Natural killer cell (primary cell): ENCODE measurements around the gene NAB2. TPM values are rescaled to one million over a fixed set of nuclear protein-coding genes. Genes with fewer than 3 reads are reported as not detected.

Source experiments
- ATAC-seq, 3 donors: fragments of 150-1000 bp in 2 of 3; fragments of 200-7000 bp in 1 of 3; cut with Tn5 transposase; 1 replicate in 1 of 3; 2 replicates in 2 of 3; pipeline ENCODE4 v1.10.0; 2021; ENCODE audit warnings: mild to moderate bottlenecking in 2 of 3, moderate library complexity in 2 of 3
- DNase-seq, 2 donors: peaks; one replicate each; pipeline versions ENCODE4 v3.0.0 to v3.0.0-alpha.2; 2013 to 2021; ENCODE audit warnings: mixed read lengths in 1 of 2
- H3K27ac ChIP-seq: one replicate; pipeline ENCODE4 v1.5.1; 2013; ENCODE audit warnings: mild to moderate bottlenecking, low read length
- H3K27me3 ChIP-seq: one replicate; pipeline ENCODE4 v1.6.1; 2013; ENCODE audit warnings: low read length; ENCODE audit not compliant: control insufficient read depth, insufficient read depth
- H3K36me3 ChIP-seq: one replicate; pipeline ENCODE4 v1.6.1; 2013; ENCODE audit warnings: low read length; ENCODE audit not compliant: control insufficient read depth, insufficient read depth
- H3K4me1 ChIP-seq: one replicate; pipeline ENCODE4 v1.6.1; 2013; ENCODE audit warnings: low read length; ENCODE audit not compliant: control insufficient read depth, insufficient read depth
- H3K4me3 ChIP-seq: one replicate; pipeline ENCODE4 v1.5.1; 2013; ENCODE audit warnings: low read length
- H3K9me3 ChIP-seq: one replicate; pipeline ENCODE4 v1.6.1; 2013; ENCODE audit warnings: low read length; ENCODE audit not compliant: control insufficient read depth, insufficient read depth
- H3K27ac Mint-ChIP-seq, 2 donors: one replicate each; pipeline ENCODE4 v1.8.0; 2022; ENCODE audit warnings: mild to moderate bottlenecking in 2 of 2, mixed read lengths in 2 of 2, moderate library complexity in 1 of 2
- H3K27me3 Mint-ChIP-seq, 2 donors: one replicate each; pipeline ENCODE4 v1.8.0; 2022; ENCODE audit warnings: low read depth in 2 of 2, mixed read lengths in 2 of 2
- H3K36me3 Mint-ChIP-seq: one replicate; pipeline ENCODE4 v1.8.0; 2022; ENCODE audit warnings: mixed read lengths
- H3K4me1 Mint-ChIP-seq, 2 donors: one replicate each; pipeline ENCODE4 v1.8.0; 2022; ENCODE audit warnings: mixed read lengths in 2 of 2
- H3K4me3 Mint-ChIP-seq: one replicate; pipeline ENCODE4 v1.8.0; 2022; ENCODE audit warnings: mild to moderate bottlenecking, moderate library complexity, mixed read lengths
- H3K9me3 Mint-ChIP-seq, 2 donors: one replicate each; pipeline ENCODE4 v1.8.0; 2022; ENCODE audit warnings: mixed read lengths in 2 of 2
- WGBS: methylation state at CpG from one replicate; pipeline ENCODE4 v1.1.7; 2013; ENCODE audit warnings: missing lambda C conversion rate; ENCODE audit not compliant: insufficient coverage; 5-methylcytosine and 5-hydroxymethylcytosine counted together
- intact Hi-C: fragments of 100-400 bp; cut with micrococcal nuclease; formaldehyde crosslinking; loops from one replicate; pipeline ENCODE4 v1.14.2; 2022
- total RNA-seq, 4 donors: library from RNA; stranded (reverse); fragments of 120-200 nt in 1 of 4; gene quantifications; one replicate each; pipeline versions ENCODE4 v1.2.3 to v1.2.4, GENCODE V29; 2013 to 2022
- TF ChIP-seq, protein P1 (sequence below): fragments of 200-600 bp; IDR thresholded peaks from one replicate; pipeline ENCODE4 v1.8.0; 2022; ENCODE audit warnings: antibody characterized with exemption

The NAB2 gene
- total RNA-seq, 3 donors from 2014 or later (not counting 1 experiment from before 2014, with no cell fraction given), result 4.2 to 7.0 (median 5.4) TPM

DNA sequence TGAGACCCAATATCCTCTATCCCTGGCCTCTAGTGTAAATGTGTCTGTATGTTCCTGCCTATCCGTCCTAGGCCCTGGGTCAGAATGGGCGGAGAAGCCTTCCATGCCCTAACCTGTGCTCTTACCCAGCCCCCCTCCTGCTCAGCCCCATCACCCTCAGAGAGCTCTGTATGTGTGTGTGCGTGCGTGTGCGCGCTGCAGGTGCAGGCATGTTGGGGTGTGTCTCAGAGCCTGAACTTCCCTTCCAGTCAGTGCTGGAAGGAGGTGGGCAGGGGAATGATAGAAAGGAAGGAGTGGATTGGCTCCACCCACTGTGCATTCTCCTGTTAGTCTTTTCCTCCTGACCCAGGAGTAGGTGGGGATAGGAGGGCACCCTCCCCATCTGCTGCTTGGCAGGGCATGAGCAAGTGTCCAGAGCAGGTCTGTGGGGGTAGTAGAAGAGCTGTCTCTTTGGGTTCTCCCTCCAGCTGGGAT is 7.2 kb downstream of the NAB2 start:
- H3K27ac ChIP-seq, result no peak overlapping the region
- no peaks in the 10 kb centered on the region for H3K9me3 ChIP-seq
- ATAC-seq (no peak), DNase-seq (no peak)
- TF ChIP-seq, protein P1, sequence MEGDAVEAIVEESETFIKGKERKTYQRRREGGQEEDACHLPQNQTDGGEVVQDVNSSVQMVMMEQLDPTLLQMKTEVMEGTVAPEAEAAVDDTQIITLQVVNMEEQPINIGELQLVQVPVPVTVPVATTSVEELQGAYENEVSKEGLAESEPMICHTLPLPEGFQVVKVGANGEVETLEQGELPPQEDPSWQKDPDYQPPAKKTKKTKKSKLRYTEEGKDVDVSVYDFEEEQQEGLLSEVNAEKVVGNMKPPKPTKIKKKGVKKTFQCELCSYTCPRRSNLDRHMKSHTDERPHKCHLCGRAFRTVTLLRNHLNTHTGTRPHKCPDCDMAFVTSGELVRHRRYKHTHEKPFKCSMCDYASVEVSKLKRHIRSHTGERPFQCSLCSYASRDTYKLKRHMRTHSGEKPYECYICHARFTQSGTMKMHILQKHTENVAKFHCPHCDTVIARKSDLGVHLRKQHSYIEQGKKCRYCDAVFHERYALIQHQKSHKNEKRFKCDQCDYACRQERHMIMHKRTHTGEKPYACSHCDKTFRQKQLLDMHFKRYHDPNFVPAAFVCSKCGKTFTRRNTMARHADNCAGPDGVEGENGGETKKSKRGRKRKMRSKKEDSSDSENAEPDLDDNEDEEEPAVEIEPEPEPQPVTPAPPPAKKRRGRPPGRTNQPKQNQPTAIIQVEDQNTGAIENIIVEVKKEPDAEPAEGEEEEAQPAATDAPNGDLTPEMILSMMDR, result no peak
- intact Hi-C loops, result no loop called here
- peaks cover 14 to 23% of the 10 kb centered on the region in 2 donors for H3K4me1 Mint-ChIP-seq
- peaks cover 54% of the 10 kb centered on the region for H3K36me3 ChIP-seq
- no peaks in the 10 kb centered on the region for H3K9me3 Mint-ChIP-seq
- 100% methylated on average over 6 of the region's 6 CpGs for WGBS
- H3K27me3 ChIP-seq, result no peaks in the 10 kb centered on the region
- no peaks in the 10 kb centered on the region for H3K36me3 Mint-ChIP-seq
- no peaks in the 10 kb centered on the region for H3K27me3 Mint-ChIP-seq
- no peak overlapping the region for H3K27ac Mint-ChIP-seq
- no peak overlapping the region for H3K4me3 ChIP-seq
- H3K4me1 ChIP-seq, result peaks cover 16% of the 10 kb centered on the region
- H3K4me3 Mint-ChIP-seq, result no peak overlapping the region

DNA sequence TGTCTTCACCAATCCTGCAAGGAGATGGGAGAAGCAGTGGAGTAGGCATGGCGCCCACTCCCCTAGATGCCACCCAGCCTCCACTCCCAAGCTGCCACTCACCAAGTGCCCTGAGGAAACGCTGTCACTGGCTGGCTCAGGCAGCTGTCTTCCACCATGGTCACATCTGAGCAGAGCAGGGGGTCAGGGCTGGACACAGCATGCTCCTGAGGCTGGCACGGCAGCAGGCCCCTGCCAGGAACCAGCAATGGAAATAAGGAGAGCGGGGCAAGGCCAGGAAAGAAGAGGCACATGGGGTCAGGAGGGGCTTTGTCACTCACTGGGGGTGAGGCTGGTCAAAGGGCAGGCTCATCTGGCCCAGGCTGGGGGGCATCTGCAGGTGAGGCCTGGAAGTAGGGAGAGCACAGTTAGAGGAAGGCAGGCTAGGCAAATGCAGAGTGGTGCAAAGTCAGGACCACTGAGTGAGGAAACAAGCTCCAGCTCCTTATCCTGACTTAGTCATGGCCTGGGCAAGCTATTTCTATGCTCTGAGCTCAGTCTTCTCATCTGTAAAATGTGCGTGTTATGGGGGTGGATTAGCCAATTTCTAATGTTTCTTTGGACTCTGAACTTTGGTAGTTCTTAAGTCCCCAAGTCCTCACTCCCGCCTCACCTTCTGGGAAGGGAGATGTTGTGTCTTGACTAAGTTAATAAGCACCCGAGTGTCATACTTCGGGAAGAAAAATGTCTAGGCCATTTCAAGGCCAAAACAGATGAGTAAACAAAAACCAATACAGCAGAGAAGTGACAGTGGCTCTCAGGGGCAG is 8.0 kb downstream of the NAB2 start:
- Mint-ChIP-seq H3K9me3 (no peaks in the 10 kb centered on the region), H3K27me3 (no peaks in the 10 kb centered on the region), H3K27ac (peak overlapping the region in 1 of 2 donors; percentile 82), H3K4me3 (no peak overlapping the region), H3K4me1 (peaks cover 14 to 26% of the 10 kb centered on the region in 2 donors), H3K36me3 (no peaks in the 10 kb centered on the region)
- Histone ChIP-seq H3K4me3 (no peak overlapping the region), H3K36me3 (peaks cover 55% of the 10 kb centered on the region), H3K9me3 (no peaks in the 10 kb centered on the region), H3K27ac (no peak overlapping the region), H3K4me1 (peaks cover 18% of the 10 kb centered on the region), H3K27me3 (no peaks in the 10 kb centered on the region)
- no peak for DNase-seq
- no peak for ATAC-seq
- intact Hi-C loops, result no loop called here
- TF ChIP-seq, protein P1, result no peak
- 94% methylated on average over 8 of the region's 8 CpGs for WGBS

DNA sequence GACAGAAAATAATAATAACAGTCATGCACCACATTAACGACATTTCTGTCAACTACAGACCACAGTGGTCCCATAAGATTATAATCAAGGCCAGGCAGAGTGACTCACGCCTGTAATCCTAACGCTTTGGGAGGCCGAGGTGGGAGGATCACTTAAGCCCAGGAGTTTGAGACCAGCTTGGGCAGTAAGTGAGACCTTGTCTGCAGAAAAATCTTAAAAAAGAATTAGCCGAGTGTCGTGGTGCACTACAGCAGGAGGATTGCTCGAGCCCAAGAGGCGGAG is 8.6 kb downstream of the NAB2 start:
- DNase-seq (no peak), ATAC-seq (no peak)
- Histone ChIP-seq H3K27ac (no peak overlapping the region), H3K4me1 (peaks cover 23% of the 10 kb centered on the region), H3K27me3 (no peaks in the 10 kb centered on the region), H3K36me3 (peaks cover 56% of the 10 kb centered on the region), H3K4me3 (no peak overlapping the region), H3K9me3 (no peaks in the 10 kb centered on the region)
- no peaks in the 10 kb centered on the region for H3K36me3 Mint-ChIP-seq
- peaks cover 14 to 31% of the 10 kb centered on the region in 2 donors for H3K4me1 Mint-ChIP-seq
- intact Hi-C loops, result no loop called here
- peak overlapping the region in 1 of 2 donors; percentile 82 for H3K27ac Mint-ChIP-seq
- H3K4me3 Mint-ChIP-seq, result no peak overlapping the region
- H3K27me3 Mint-ChIP-seq, result no peaks in the 10 kb centered on the region
- 93% methylated on average over 8 of the region's 8 CpGs for WGBS
- TF ChIP-seq, protein P1, result no peak
- H3K9me3 Mint-ChIP-seq, result no peaks in the 10 kb centered on the region

DNA sequence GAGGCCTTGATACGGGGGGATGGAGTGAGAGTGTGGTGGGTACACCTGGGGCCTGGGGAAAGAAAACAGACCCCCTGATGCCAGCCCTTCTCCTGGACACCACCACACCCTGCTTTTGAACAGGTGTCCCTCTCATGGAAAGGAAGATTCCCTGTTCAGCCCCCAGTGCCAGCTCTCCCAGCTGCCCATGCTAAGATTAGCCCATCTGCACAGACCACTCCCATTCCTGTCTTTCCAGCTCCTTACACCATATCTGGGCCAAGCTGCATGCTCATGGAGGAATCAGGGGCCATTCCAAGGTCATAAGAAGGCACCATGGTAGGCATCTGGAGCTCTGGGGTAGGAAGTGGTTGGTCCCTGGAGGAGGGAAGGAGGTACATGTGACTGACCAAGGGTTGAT is 9.6 kb downstream of the NAB2 start:
- Mint-ChIP-seq H3K9me3 (no peaks in the 10 kb centered on the region), H3K4me1 (peaks cover 12 to 29% of the 10 kb centered on the region in 2 donors), H3K27me3 (no peaks in the 10 kb centered on the region), H3K36me3 (no peaks in the 10 kb centered on the region), H3K4me3 (no peak overlapping the region), H3K27ac (peak overlapping the region; percentile 10 to 74)
- intact Hi-C loops, result no loop called here
- Histone ChIP-seq H3K36me3 (peaks cover 56% of the 10 kb centered on the region), H3K4me1 (peaks cover 29% of the 10 kb centered on the region), H3K27ac (no peak overlapping the region), H3K9me3 (no peaks in the 10 kb centered on the region), H3K4me3 (no peak overlapping the region), H3K27me3 (no peaks in the 10 kb centered on the region)
- no peak for ATAC-seq
- TF ChIP-seq, protein P1, result no peak
- 80% methylated on average over 1 of the region's 1 CpG for WGBS
- no peak for DNase-seq
